HG03196 (cell line): ENCODE measurements around the gene PRMT7.
A peak's percentile ranks its signal among the peaks of the same experiment; 100 is the strongest.

Experiments used
- ATAC-seq: cut with Tn5 transposase; IDR thresholded peaks from one replicate; pipeline ENCODE4 v1.9.1; 2021; ENCODE audit not compliant: unreplicated experiment

The PRMT7 gene

GRCh38 chr16:68310774-68311511, at the start of gene PRMT7, which contains the start of gene SLC7A6OS:
Gene PRMT7, plus strand, starts transcription at chr16:68311019. Its CDS starts 4,961 bp downstream, at chr16:68315980.
Gene SLC7A6OS, minus strand, starts transcription at chr16:68310946. Its CDS starts 20 bp downstream, at chr16:68310926.
- ATAC-seq = peak; percentile 93

GRCh38 chr16:68263559-68264127, 47.2 kb upstream of the PRMT7 start:
- ATAC-seq = no peak

GRCh38 chr16:68264128-68265077, 46.4 kb upstream of the PRMT7 start, which contains the start of gene SLC7A6:
Gene SLC7A6, plus strand, starts transcription at chr16:68264526. Its CDS starts 10,201 bp downstream, at chr16:68274727.
- ATAC-seq = peak; percentile 47

- no peak for ATAC-seq
These were observed 45.5 kb upstream of the PRMT7 start for GRCh38 chr16:68265078-68265920.

- ATAC-seq = no peak
These were observed 43.0 kb upstream of the PRMT7 start for GRCh38 chr16:68267612-68268405.

GRCh38 chr16:68269793-68270192, 41.0 kb upstream of the PRMT7 start:
- no peak for ATAC-seq

GRCh38 chr16:68270353-68270752, 40.5 kb upstream of the PRMT7 start:
- ATAC-seq = no peak

GRCh38 chr16:68272507-68273209, 38.2 kb upstream of the PRMT7 start:
- ATAC-seq = no peak

GRCh38 chr16:68273459-68273858, 37.4 kb upstream of the PRMT7 start:
- no peak for ATAC-seq

- ATAC-seq = no peak
These were observed 36.9 kb upstream of the PRMT7 start for GRCh38 chr16:68273896-68274295.

GRCh38 chr16:68274441-68274840, 36.4 kb upstream of the PRMT7 start:
- ATAC-seq = no peak

- ATAC-seq = no peak
These were observed 35.1 kb upstream of the PRMT7 start for GRCh38 chr16:68275611-68276191.

GRCh38 chr16:68276223-68276622, 34.6 kb upstream of the PRMT7 start:
- ATAC-seq = no peak

GRCh38 chr16:68279726-68280558, 30.9 kb upstream of the PRMT7 start:
- no peak for ATAC-seq

- no peak for ATAC-seq
These were observed 29.3 kb upstream of the PRMT7 start for GRCh38 chr16:68281368-68282063.

- no peak for ATAC-seq
These were observed 28.8 kb upstream of the PRMT7 start for GRCh38 chr16:68282064-68282452.

GRCh38 chr16:68283346-68283745, 27.5 kb upstream of the PRMT7 start:
- ATAC-seq = no peak
